Activated T-helper 9 cell treated with anti-CD3 and anti-CD28 coated beads, Interleukin-2, amount 50 U/mL, for 16 hours (primary cell): ENCODE results near the gene MICA.
"Not testable (repeated sequence)": the region's sequence is repeated elsewhere in the genome, so short reads cannot be mapped to it uniquely, and the experiment has no call there.

Source experiments
- DNase-seq: peaks from one replicate; pipeline ENCODE4 v3.0.0-alpha.2; 2020; ENCODE audit warnings: low read depth

Gene MICA

DNA sequence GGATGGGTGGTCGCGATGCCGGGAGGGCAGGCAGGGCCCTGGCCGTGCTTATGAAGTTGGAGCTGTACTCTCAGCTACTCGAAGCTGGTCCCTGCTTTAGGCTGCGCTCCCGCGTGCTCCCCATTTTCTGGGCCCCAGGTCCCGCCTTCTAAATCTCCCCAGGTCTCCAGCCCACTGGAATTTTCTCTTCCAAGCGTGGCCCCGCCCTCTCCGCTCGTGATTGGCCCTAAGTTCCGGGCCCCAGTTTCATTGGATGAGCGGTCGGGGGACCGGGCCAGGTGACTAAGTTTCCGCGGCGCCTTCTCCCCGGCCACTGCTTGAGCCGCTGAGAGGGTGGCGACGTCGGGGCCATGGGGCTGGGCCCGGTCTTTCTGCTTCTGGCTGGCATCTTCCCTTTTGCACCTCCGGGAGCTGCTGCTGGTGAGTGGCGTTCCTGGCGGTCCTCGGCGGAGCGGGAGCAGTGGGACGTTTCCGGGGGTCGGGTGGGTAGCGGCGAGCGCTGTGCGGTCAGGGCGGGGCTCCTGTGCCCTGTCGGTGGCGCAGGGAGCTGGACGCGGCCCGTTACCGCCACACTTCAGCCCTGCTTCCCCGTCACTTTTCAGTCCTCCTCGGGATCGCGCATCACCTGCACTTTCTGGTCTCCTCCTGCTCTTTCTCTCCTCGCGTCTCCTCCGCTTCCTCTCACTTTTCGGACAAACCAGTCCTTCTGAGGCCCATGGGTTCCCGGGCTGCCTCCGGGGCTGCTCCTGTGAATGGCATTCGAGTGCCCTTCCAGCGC is at the start of gene MICA:
Gene MICA (plus strand): TSS at position 313 of the 778 bp plus-strand sequence. CDS start 38 bp downstream, at position 351.
- peak; percentile 69 for DNase-seq

DNA sequence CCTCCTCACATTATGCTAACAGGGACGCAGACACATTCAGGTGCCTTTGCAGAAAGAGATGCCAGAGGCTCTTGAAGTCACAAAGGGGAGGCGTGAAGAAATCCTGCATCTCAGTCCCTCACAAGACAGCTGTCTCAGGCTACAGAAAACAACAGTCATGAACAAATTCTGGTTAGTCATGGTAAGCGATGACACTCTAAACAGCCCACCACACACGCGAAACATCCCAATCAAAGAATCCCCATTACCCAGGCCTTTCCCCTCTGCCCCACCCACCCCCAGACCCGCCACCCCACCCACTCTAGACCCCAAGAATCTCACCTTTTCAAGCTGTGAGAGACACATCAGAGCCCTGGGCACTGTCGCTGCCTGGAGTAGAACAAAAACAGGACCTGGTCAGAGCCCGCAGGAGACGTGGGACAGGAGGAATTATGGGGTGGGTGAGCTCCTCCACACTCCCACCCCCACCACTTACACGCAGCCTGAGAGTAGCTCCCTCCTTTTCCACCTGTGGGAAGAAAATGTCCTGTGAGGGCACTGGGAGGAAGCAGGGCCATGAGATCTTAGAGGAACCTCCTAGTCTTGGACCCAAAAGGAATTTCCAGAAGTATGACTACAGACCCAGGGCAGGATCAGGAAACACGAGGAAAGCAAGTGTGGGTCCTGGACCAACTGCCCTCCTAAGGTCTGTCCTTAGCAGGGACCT is 49.1 kb upstream of the MICA start:
- DNase-seq: no peak

DNA sequence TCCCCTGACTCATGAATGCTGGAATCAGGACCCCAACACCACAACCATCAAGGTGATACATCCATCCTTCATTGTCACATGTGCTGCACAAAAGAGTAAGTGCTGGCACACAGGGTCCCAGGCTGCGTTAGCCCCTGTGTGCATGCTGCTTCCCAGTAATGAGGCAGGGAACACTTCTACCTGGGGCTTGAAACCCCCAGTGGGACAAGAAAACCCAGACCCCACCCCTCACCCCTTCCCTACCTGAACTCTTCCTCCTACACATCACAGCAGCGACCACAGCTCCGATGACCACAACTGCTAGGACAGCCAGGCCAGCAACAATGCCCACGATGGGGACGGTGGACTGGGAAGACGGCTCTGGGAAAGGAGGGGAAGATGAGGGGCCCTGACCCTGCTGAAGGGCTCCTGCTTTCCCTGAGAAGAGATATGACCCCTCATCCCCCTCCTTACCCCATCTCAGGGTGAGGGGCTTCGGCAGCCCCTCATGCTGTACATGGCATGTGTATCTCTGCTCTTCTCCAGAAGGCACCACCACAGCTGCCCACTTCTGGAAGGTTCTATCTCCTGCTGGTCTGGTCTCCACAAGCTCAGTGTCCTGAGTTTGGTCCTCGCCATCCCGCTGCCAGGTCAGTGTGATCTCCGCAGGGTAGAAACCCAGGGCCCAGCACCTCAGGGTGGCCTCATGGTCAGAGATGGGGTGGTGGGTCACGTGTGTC is 48.4 kb upstream of the MICA start:
- DNase-seq: no peak

DNA sequence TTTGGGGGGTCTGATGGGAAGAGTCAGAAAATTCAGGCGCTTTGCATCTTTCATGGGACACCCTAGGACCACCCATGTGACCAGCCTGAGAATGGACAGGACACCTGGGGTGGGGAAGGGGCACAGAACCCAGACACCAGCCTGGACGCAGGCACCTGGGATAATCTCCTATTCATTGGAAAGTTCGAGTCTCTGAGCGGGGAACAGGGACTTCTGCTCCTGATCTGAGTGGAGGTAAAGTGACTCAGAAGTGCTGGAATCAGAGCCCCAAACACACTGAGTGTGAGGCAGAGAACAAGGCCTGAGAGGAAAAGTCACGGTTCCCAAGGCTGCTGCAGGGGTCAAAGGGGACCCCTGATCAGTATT is 47.8 kb upstream of the MICA start:
- DNase-seq: no peak

DNA sequence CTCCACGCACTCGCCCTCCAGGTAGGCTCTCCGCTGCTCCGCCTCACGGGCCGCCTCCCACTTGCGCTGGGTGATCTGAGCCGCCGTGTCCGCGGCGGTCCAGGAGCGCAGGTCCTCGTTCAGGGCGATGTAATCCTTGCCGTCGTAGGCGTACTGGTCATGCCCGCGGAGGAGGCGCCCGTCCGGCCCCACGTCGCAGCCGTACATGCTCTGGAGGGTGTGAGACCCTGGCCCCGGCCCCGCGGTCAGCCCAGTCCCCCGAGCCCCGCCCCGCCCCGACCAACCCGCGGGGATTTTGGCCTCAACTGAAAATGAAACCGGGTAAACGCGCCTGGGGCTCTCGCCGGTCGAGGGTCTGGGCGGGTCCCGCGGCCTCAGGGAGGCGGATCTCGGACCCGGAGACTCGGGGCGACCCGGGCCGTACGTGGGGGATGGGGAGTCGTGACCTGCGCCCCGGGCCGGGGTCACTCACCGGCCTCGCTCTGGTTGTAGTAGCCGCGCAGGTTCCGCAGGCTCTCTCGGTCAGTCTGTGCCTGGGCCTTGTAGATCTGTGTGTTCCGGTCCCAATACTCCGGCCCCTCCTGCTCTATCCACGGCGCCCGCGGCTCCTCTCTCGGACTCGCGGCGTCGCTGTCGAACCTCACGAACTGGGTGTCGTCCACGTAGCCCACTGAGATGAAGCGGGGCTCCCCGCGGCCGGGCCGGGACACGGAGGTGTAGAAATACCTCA is 47.0 kb upstream of the MICA start:
- DNase-seq: no peak

DNA sequence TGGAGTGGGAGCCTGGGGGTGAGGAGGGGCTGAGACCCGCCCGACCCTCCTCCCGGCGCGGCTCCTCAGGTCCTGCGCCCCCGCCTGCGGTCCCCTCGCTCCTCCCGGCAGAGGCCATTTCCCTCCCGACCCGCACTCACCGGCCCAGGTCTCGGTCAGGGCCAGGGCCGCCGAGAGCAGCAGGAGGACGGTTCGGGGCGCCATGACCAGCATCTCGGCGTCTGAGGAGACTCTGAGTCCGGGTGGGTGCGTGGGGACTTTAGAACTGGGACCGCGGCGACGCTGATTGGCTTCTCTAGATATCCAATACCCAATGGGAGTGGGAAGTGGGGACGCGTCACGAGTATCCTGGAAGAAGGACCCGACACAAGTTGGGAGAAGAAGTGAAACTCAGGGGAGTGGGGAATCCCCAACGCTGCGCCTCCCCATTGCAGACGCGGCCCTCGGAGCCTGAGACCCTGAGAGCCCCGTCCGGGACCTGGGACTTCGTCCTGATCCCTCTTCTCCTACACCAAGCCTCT is 46.4 kb upstream of the MICA start, which contains the start of gene HLA-B:
Gene HLA-B (minus strand): TSS at position 234 of the 521 bp plus-strand sequence. CDS start 21 bp downstream, at position 213.
- peak; percentile 63 for DNase-seq

DNA sequence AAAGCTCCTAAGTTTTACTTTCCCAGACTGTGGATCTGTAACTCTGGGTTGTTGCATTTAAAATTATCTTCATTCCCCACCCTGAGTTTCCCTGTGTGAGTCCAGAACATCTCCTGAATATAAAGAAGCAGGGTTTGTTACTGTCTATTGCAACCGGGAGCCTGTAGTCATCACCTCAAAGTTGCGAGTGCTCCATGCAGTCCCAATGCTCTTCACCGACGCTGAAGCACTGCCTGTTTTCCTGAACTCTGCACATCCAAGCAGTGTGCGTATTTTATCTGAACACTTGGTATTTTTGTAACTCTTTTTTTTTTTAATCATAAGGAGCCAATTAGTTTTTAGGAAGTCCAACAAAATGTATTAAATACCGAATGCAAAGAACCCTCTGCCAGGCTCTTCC is 45.5 kb upstream of the MICA start:
- DNase-seq: no peak

DNA sequence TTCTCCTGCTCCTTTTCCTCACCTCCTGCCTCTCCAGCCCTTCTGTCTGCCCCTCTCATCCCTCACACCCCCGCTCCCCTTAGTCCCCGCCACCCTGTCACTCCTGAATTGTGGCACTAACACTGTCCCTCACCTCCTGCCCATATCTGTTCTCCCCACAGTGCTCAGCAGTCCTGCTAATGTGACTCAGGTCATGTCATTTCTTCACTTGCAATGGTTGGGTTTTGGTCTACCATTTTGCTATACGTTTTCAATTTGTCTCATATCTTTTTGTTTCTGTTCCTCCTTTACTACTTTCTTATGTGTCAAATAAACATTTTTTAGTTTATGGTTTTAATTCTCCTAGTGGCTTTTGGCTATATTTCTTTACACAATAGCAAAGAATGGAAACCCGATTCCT is 45.1 kb upstream of the MICA start:
- no peak for DNase-seq

DNA sequence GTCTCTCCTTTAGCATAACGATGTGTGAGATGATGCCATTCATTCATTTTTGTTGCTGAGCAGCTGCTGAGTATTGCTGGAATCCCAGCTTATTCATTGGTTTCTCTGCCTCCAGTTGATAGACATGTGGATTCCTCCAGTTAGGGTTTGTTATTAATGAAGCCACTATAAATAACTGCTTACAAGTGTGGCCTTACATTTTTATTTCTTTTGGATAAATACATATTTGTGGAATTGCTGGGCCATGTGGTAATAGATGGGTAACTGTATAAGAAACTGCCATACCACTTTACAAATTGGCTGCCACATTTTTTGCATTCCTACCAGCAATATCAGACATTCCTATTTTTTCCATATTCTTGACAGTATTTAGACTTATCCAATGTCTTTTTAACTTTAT is 43.8 kb upstream of the MICA start:
- DNase-seq: no peak

DNA sequence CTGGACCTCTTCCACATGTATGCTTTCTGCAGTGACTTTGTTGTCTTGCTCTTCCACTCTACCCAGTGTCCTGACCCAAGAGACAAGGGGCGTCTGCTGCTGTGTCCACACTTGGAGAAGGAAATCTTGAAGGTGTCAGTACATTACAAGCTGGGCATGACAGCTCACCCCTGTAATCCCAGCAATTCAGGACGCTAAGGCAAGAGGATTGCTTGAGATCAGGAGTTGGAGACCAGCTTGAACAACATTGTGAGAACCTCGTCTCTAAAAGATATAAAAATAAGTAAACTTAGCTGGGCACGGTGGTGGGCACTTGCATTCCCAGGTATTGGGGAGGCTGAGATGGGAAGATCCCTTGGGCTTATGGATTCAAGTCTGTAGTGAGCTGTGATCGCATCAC is 40.6 kb upstream of the MICA start:
- DNase-seq: no peak

DNA sequence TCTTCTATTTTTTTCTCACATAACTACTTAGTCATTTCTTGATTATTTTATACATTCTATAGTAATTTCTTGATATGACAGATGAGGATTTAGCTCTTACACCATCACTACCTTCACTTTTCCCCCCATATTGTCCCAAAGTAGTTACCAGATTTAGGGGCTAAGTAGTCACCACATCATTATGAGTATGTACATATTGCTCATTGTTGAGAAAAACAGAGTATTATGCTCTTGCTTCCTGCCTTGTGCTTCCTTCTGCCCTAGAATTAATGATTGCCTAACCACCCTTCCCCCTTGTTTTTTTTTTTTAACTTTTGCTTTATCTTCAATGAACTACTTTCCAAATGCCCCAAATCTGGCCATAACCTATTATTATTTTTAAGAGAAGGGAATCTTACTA is 39.6 kb upstream of the MICA start:
- no peak for DNase-seq

DNA sequence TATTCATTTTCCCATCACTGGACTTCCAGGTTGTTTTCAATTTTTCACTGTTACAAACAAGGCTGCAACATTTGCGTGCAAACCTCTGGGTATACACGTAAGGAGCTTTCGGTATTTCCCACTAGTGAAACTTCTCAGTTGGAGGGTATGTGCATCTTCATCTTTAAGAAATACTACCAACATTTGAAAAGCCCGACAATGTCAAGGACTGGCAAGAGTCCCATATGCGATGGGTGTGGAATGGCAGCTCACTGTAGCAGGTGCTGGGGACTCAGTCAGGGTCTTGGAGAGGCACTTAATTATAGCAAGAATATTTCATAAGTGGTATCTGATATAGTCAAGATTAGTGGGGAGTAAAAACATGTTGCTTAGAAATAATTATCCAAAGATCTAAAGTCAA is 37.5 kb upstream of the MICA start:
- no peak for DNase-seq

DNA sequence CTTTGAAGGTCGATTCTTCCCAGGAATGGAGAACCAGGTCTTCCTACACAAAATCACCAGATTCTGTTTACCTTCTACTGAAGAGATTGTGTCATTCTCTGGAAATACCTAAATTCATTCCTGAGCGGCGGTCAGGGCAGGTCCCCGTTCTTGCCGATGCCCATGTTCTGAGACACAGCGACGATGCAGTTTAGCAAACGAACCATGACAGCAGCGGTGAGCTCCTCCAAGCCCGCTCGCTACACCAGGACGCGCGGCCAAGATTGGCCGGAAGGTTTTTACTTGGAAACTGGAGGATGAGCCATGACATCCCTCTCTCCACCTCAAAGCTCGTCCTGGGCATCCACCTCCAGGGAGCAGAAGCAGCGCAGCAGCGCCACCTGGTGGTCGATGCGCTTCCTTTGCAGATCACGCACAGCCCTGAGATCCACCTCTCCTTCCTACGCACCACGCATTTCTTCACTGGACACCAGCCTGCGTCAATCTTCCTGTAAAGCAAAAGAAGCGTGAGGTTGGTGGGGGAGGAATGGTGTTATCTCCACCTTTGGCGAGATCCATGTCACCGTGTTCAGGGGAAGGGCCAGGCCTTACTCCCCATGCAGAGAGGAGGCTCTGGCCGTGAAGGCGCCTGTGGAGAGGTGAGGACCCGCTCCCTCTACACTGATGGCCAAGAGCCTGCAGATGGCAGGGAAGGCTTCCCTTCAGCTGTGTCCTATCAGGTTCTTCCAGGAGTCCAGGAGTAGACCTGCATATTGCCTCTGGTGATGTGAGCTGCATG is 36.5 kb upstream of the MICA start:
- DNase-seq: peak; percentile 77

DNA sequence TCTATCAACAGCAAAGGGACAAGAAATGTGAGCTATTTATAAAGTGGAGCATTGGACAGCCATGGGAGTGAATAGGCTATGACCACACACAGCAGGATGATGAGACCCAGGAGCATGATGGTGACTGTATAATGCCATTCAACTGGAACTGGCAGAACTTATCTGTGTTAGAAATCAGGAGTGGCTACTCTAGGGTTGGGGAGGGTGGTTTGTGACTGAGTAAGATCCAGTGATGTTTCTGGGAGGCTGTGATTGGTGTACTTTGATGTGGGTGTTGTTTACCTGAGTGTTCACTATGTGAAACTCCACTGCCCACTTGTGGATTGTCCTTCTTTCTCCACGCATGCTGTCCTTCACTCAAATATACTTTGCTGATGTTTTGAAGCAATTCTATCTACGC is 34.9 kb upstream of the MICA start:
- no peak for DNase-seq

DNA sequence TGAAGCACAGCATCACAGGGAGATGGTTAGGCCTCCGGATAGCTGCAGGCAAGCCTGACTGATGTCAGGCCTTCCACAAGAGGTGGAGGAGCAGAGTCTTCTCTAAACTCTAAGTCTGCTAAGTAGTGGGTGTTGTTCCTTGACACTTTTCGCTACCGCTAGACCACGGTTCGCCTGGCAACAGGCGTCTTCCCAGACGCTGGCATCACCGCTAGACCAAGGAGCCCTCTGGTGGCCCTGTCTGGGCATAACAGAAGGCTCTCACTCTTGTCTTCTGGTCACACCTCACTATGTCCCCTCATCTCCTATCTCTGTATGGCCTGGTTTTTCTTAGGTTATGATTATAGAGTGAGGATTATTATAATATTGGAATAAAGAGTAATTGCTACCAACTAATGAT is 29.3 kb upstream of the MICA start:
- DNase-seq: not testable (repeated sequence)

DNA sequence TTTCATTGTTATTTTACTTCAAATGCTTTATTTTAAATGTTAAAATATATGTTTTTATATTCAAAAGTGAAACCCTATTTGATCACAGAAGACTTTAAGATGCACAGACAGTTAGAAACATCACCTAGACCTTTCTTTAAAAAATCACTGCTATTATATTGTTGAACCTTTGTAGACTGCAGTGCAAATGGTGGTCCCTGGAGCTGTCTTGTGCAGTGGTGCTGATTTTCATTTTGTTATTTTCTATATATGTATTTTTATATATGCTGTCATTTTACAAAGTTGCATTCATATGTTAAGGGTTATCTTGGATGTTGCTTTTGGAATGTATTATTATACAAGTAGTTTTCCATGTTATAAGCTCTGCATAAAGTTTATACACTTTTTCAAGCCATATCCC is 27.7 kb upstream of the MICA start:
- no peak for DNase-seq

DNA sequence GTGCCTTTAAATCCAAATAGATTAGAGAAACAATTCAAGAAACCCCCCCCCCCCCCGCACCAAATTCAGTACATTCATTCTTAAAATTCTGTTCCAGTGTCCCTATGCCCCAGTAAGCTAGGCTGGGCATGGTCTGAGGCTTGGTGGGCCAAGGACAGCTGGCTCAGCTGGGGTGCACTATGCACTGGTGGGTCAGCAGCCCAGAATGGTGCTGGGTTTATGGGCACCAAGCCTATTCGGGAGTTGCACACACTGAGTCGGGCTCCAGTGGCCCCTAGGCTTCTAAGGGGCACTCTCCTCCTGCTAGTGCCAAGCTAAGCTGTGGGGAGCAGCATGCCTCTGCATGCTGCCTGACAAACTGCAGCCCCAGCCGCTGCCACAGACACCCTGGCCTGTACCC is 26.4 kb upstream of the MICA start:
- no peak for DNase-seq

DNA sequence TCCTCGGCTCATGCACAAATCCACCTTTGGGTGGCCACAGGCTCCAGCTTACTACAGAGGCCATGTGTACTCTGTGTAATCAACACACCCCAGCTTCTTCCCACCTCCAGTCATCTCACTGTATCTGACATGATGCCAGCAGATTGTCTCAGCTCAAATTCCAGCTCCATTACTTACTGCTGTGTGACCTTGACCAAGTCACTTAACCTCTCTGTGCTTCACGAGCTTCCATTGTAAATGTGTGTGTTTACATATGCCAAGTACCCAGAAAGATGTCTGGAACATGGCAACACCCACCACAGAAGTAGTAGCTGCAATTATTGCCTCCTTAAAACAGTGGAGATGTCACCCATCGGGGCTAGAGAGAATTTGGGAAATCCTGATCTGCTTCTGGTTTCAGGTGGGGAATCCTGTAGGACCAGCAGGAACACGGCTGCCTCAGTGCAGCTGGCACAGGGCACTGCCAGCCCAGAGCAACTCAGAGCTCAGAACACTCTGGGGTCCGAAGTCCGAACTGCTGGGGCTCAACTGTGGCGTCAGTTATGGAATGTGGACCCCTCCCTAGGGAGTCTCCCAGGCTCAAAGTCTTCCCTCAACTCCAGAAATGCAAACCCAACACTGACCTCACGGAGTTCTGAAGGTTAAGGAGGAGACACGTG is 25.2 kb upstream of the MICA start:
- DNase-seq: no peak

DNA sequence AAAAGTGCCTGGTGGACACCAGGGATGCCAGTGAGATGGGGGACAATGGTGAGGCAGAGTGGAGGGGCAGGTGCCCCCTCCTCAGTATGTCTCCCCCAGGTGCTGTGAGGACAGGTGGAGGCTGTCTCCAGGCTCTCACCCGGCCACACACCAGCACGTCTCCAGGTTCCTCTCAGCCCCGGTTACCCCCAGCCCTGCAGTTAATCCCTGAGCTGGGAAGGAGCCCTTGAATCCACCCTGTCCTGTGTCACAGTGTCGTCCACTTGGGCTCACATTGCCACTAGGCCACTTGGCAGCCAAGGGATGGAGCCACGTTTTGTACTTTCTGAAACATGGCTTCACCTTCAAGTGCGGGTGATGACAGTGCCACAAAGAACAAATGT is 24.7 kb upstream of the MICA start:
- DNase-seq: no peak

DNA sequence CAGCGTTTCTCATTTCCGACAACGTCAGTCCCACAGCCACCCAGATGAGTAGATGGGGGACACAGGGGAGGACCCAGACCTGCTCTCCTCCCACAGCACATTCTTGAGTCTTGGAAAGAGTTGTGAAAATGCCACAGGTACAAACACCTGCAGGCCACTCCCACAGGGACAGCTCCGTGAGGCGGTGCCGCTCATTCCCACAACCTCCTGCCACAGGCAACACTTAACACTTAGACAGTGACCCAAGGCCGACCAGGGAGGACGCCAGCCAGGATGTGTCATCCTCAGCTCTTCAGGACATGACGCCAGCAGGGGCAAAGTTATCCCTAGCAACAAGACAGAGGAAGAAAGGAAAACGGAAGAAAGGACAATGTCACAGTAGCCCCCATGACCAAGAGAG is 23.5 kb upstream of the MICA start:
- DNase-seq: no peak

DNA sequence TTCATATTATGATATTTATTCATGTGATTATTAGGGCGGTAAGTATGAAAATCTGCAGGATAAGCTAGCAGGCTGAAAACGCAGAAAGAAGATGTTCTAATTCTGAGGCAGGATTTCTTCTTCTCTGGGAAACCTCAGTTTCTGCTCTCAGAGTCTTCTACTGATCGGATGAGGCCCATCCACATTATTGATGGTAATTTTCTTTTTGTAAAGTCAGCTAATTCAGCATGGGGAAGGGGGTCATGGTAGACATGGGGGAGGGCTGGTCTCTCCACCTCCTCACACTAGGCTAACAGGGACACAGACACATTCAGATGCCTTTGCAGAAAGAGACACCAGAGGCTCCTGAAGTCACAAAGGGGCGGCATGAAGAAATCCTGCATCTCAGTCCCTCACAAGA is 21.7 kb upstream of the MICA start:
- DNase-seq: no peak
